B cell (primary cell): ENCODE results near the gene RPH3AL. TPM values are rescaled to one million over a fixed set of nuclear protein-coding genes. Genes with fewer than 3 reads are reported as not detected.
"Not testable (repeated sequence)": the region's sequence is repeated elsewhere in the genome, so short reads cannot be mapped to it uniquely, and the experiment has no call there.

Experiments
- ATAC-seq: fragments of 200-7000 bp; cut with Tn5 transposase; one replicate; pipeline ENCODE4 v1.10.0; 2021; ENCODE audit warnings: low read depth, mild to moderate bottlenecking, moderate number of reproducible peaks, moderate library complexity
- CTCF ChIA-PET: fragments of 350-600 bp; sonication (Branson Sonifier 250); formaldehyde crosslinking; loops from one replicate; lab custom pipeline; 2021; ENCODE audit warnings: antibody characterized with exemption, inconsistent platforms; lab: Charles Lee
- POLR2A ChIA-PET: fragments of 350-600 bp; sonication (Branson Sonifier 250); formaldehyde crosslinking; loops from one replicate; lab custom pipeline; 2021; ENCODE audit warnings: antibody characterized with exemption; lab: Charles Lee
- DNase-seq: peaks from one replicate; pipeline ENCODE4 v3.0.0; 2013
- H2AFZ ChIP-seq: 2 replicates; pipeline ENCODE4 v1.6.1; 2012; ENCODE audit warnings: mild to moderate bottlenecking, low read depth, low read length; ENCODE audit not compliant: insufficient read depth, poor library complexity, severe bottlenecking
- H3K27ac ChIP-seq, 2 donors: 1 replicate in 1 of 2; 2 replicates in 1 of 2; pipeline ENCODE4 v1.5.1; 2012 to 2013; ENCODE audit warnings: low read length in 2 of 2, mild to moderate bottlenecking in 2 of 2, moderate library complexity in 1 of 2
- H3K27me3 ChIP-seq, 4 experiments: fragments of 200-600 bp in 1 of 4; sonication (generic) in 1 of 4; replicated peaks in 1 of 4; 1 replicate in 2 of 4; 2 replicates in 2 of 4; pipeline versions ENCODE4 v1.6.1 to v1.7.0; 2013 to 2016; ENCODE audit warnings: low read length in 3 of 4, mild to moderate bottlenecking in 2 of 4, mixed read lengths in 1 of 4, moderate library complexity in 1 of 4; ENCODE audit not compliant: insufficient read depth in 4 of 4, control insufficient read depth in 3 of 4; ENCODE audit errors: control extremely low read depth in 1 of 4
- H3K36me3 ChIP-seq, 2 experiments: replicated peaks in 1 of 2; 1 replicate in 1 of 2; 2 replicates in 1 of 2; pipeline versions ENCODE4 v1.6.1 to v1.7.1; 2013; ENCODE audit warnings: low read length in 1 of 2; ENCODE audit not compliant: insufficient read depth in 2 of 2, control insufficient read depth in 1 of 2; ENCODE audit errors: control extremely low read depth in 1 of 2, extremely low read depth in 1 of 2
- H3K4me1 ChIP-seq, 2 donors: fragments of 200-600 bp in 1 of 2; sonication (generic) in 1 of 2; 1 replicate in 1 of 2; 2 replicates in 1 of 2; pipeline versions ENCODE4 v1.5.1 to v1.6.1; 2013 to 2017; ENCODE audit warnings: low read length in 2 of 2; ENCODE audit not compliant: control insufficient read depth in 2 of 2, insufficient read depth in 2 of 2
- H3K4me2 ChIP-seq: replicated peaks from 2 replicates; pipeline ENCODE3; 2012; ENCODE audit warnings: mild to moderate bottlenecking, low read depth, low read length; ENCODE audit not compliant: poor library complexity, severe bottlenecking
- H3K4me3 ChIP-seq, 5 experiments: fragments of 200-600 bp in 1 of 5; sonication (generic) in 1 of 5; 1 replicate in 3 of 5; 2 replicates in 2 of 5; pipeline versions ENCODE4 v1.5.1 to v1.7.0; 2011 to 2016; ENCODE audit warnings: low read length in 4 of 5, mild to moderate bottlenecking in 4 of 5, low read depth in 2 of 5, control low read depth in 1 of 5, moderate library complexity in 1 of 5; ENCODE audit not compliant: insufficient read depth in 1 of 5; ENCODE audit errors: control extremely low read depth in 1 of 5, extremely low read depth in 1 of 5
- H3K79me2 ChIP-seq: fragments of 200-600 bp; sonication (generic); one replicate; pipeline ENCODE4 v1.6.0; 2016; ENCODE audit warnings: low read length; ENCODE audit not compliant: control insufficient read depth, insufficient read depth
- H3K9ac ChIP-seq: fragments of 200-600 bp; sonication (generic); 2 replicates; pipeline ENCODE4 v1.6.1; 2017; ENCODE audit warnings: mild to moderate bottlenecking, low read length, moderate library complexity
- H3K9me3 ChIP-seq, 3 donors: one replicate each; pipeline versions ENCODE4 v1.6.1 to v1.7.1; 2013; ENCODE audit warnings: low read length in 2 of 3; ENCODE audit not compliant: control insufficient read depth in 2 of 3, insufficient read depth in 1 of 3; ENCODE audit errors: control extremely low read depth in 1 of 3
- H4K20me1 ChIP-seq: 2 replicates; pipeline ENCODE4 v1.6.0; 2012; ENCODE audit warnings: mild to moderate bottlenecking, low read length; ENCODE audit not compliant: insufficient read depth, control insufficient read depth, poor library complexity, severe bottlenecking
- H3K27ac Mint-ChIP-seq: one replicate; pipeline ENCODE4 v1.8.0; 2021; ENCODE audit warnings: mixed read lengths
- H3K27me3 Mint-ChIP-seq: one replicate; pipeline ENCODE4 v1.8.0; 2021; ENCODE audit warnings: mixed read lengths
- H3K4me1 Mint-ChIP-seq: one replicate; pipeline ENCODE4 v1.8.0; 2021; ENCODE audit warnings: mixed read lengths
- H3K4me3 Mint-ChIP-seq: one replicate; pipeline ENCODE4 v1.8.0; 2021; ENCODE audit warnings: mixed read lengths
- H3K9me3 Mint-ChIP-seq: one replicate; pipeline ENCODE4 v1.8.0; 2022; ENCODE audit warnings: mixed read lengths; ENCODE audit not compliant: insufficient read depth
- CTCF ChIP-seq: fragments of 200-600 bp; IDR thresholded peaks from one replicate; pipeline ENCODE4 v1.8.0; 2022; ENCODE audit warnings: antibody characterized with exemption, mild to moderate bottlenecking
- EZH2 ChIP-seq: IDR thresholded peaks from 2 replicates; pipeline ENCODE4 v1.6.1; 2012; ENCODE audit warnings: borderline replicate concordance, low read depth, mild to moderate bottlenecking, moderate library complexity, low read length; ENCODE audit not compliant: insufficient read depth, poor library complexity, severe bottlenecking
- WGBS: methylation state at CpG from one replicate; pipeline ENCODE4 v1.1.5; 2013; ENCODE audit warnings: missing lambda C conversion rate; ENCODE audit not compliant: insufficient coverage; 5-methylcytosine and 5-hydroxymethylcytosine counted together
- intact Hi-C: fragments of 100-400 bp; cut with micrococcal nuclease; formaldehyde crosslinking; loops from one replicate; pipeline ENCODE4 v1.10.0; 2022
- polyA plus RNA-seq: library from polyadenylated mRNA; depleted of rRNA; stranded (reverse); fragments of >200 nt; gene quantifications from 2 replicates; pipeline ENCODE4 v1.2.3, GENCODE V29; 2012
- total RNA-seq, 2 donors: library from RNA; stranded (reverse); fragments of 120-200 nt in 1 of 2; gene quantifications; 1 replicate in 1 of 2; 2 replicates in 1 of 2; pipeline versions ENCODE4 v1.2.3 to v1.2.4, GENCODE V29; 2013 to 2022

Gene RPH3AL
- total and polyA plus RNA-seq, 2 donors (not counting 1 experiment from before 2014, with no cell fraction given) = 10.8 to 13.3 TPM

GRCh38 chr17:216625-217024 lies 136.0 kb downstream of the RPH3AL start:
- Histone ChIP-seq H2AFZ (peak overlapping the region; percentile 70), H3K4me3 (no peak overlapping the region), H3K9me3 (peaks cover 0 to 2% (median 0%) of the 10 kb centered on the region in 3 donors), H3K9ac (peak overlapping the region; percentile 78), H4K20me1 (no peaks in the 10 kb centered on the region), H3K4me1 (peaks cover 4 to 14% of the 10 kb centered on the region in 2 donors), H3K79me2 (no peaks in the 10 kb centered on the region), H3K27ac (no peak overlapping the region), H3K36me3 (no peaks in the 10 kb centered on the region), H3K27me3 (no peaks in the 10 kb centered on the region), H3K4me2 (peak overlapping the region; percentile 86)
- intact Hi-C loops = no loop called here
- H3K9me3 Mint-ChIP-seq = no peaks in the 10 kb centered on the region
- H3K27ac Mint-ChIP-seq = no peak overlapping the region
- ATAC-seq (no peak), DNase-seq (no peak)
- CTCF ChIA-PET = no interaction called here
- POLR2A ChIA-PET = no interaction called here
- peaks cover 8% of the 10 kb centered on the region for H3K4me1 Mint-ChIP-seq
- WGBS = no CpG with 5 or more reads among the region's 2 CpGs
- no peaks in the 10 kb centered on the region for H3K27me3 Mint-ChIP-seq
- TF ChIP-seq EZH2 (no peak), CTCF (no peak)
- H3K4me3 Mint-ChIP-seq = peak overlapping the region; percentile 70

GRCh38 chr17:215563-216478 lies 136.8 kb downstream of the RPH3AL start:
- intact Hi-C loops, CTCF ChIA-PET, H3K27me3 Mint-ChIP-seq, POLR2A ChIA-PET, H3K9me3 Mint-ChIP-seq, H3K36me3 ChIP-seq, H3K4me1 Mint-ChIP-seq, H3K27me3 ChIP-seq, H3K27ac ChIP-seq, H3K79me2 ChIP-seq, H4K20me1 ChIP-seq, H3K9me3 ChIP-seq: not testable (repeated sequence)
- H2AFZ ChIP-seq = peak overlapping the region; percentile 85
- Mint-ChIP-seq H3K27ac (peak overlapping the region; percentile 68), H3K4me3 (peak overlapping the region; percentile 83)
- H3K4me3 ChIP-seq = peak overlapping the region in 3 of 5 experiments; percentile 42 to 82 (median 66)
- WGBS = 83% methylated on average over 18 of the region's 29 CpGs
- peaks cover 4 to 14% of the 10 kb centered on the region in 2 donors for H3K4me1 ChIP-seq
- peak overlapping the region; percentile 78 for H3K9ac ChIP-seq
- peak; percentile 63 for ATAC-seq
- peak overlapping the region; percentile 86 for H3K4me2 ChIP-seq
- DNase-seq = peak; percentile 40
